ENCODE results near the gene GFOD2.

The GFOD2 gene

DNA sequence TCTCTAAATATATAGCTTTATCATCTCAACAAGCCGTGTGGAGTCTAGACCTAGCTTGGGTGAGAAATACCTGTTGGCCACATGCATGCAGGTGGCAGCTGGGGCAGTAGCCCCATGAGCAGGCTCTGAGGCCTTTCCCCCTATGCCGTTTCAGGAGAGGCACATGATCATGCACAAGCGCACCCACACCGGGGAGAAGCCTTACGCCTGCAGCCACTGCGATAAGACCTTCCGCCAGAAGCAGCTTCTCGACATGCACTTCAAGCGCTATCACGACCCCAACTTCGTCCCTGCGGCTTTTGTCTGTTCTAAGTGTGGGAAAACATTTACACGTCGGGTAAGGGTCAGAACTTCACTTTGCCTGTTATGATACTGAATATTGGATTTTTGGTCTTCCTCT, 90.9 kb downstream of the GFOD2 start:
- DNase-seq = no peak
